G401 (cell line): ENCODE results near the gene RELCH. TPM values are rescaled to one million over a fixed set of nuclear protein-coding genes. Genes with fewer than 3 reads are reported as not detected.

Source experiments
- DNase-seq: peaks from one replicate; pipeline ENCODE4 v3.0.0-alpha.2; 2015; ENCODE audit warnings: low spot score
- in situ Hi-C: cut with HindIII; loops from 2 replicates; pipeline ENCODE4 v1.10.0; 2016; ENCODE audit warnings: low sequenced_read_pairs, mixed read lengths
- total RNA-seq: library from RNA; depleted of rRNA; stranded (reverse); fragments of >200 nt; shearing (Covaris generic); gene quantifications from 2 replicates; pipeline ENCODE4 v1.2.3, GENCODE V29; 2014

The RELCH gene
- total RNA-seq, 1 experiment from 2014 or later, result 29.0 TPM

DNA sequence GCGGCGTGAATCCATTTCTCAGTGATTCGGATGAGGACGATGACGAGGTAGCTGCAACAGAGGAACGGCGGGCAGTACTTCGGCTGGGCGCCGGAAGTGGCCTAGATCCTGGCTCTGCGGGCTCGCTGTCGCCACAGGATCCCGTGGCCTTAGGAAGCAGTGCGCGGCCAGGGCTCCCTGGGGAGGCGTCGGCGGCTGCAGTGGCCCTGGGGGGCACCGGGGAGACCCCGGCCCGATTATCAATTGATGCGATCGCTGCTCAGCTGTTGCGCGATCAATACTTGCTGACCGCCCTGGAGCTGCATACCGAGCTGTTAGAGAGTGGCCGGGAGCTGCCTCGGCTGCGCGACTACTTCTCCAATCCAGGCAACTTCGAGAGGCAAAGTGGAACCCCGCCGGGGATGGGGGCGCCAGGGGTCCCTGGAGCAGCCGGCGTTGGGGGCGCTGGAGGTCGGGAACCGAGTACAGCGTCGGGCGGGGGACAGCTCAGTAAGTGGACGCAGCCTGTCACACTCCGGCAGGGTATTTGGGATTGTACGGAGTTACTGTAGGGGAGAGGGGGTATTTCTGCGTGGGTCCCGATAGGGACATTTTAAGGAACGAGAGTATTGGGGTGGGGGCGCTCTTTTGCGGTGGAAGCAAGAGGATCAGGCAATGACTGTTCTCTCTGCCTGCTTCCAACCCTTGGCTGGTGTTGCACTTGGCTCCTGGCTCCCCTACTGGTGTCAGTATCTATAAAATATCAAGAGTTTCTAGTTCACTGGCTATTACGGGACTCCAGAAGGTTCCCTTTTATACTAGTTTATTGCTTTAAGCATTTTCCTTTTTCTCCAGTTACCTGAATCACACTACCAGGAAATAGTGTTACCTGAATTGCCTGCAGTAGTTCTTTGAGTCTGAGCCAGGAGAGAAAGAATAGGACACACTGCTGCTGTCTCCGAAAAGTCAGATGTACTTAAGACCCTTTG lies 772 bp downstream of the RELCH start:
- DNase-seq, result peak; percentile 39

DNA sequence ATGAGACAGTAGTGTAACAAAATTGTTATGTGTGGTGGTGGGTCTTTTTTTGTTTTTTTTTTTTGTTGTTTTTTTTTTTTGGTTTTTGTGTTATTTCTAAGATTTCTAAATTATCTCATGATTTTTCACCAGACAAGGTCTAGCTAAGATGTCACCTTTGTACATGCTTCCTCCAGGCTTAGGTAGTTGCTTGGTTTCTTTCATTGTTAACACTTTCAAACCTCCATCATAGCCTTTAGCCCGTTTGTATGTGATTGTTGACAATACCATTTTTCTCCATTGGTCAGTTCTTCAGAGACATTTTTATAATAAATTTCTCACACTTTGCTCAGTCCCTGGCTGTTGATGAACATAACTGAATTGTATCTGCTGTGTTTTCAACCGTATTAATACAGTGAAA lies 2.2 kb downstream of the RELCH start:
- in situ Hi-C loops, result no loop called here

More for the DNA sequence above, 772 bp downstream of the RELCH start:
- in situ Hi-C loops, result no loop called here

DNA sequence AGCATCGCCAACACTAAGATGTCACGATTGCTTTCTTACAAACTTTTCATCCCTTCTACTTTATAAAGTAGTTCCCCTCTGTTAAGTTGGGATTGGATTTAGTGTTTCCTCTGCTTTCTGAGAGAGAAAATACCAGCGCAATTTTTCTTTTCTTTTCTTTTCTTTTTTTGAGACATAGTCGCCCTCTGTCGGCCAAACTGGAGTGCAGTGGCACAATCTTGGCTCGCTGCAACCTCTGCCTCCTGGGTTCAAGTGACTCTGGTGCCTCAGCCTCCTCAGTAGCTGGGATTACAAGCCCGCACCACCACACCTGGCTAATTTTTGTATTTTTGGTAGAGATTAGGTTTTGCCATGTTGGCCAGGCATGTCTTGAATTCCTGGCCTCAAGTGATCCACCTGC lies 9.0 kb downstream of the RELCH start:
- no peak for DNase-seq
- in situ Hi-C loops, result no loop called here

More for the DNA sequence above, 2.2 kb downstream of the RELCH start:
- DNase-seq, result no peak

DNA sequence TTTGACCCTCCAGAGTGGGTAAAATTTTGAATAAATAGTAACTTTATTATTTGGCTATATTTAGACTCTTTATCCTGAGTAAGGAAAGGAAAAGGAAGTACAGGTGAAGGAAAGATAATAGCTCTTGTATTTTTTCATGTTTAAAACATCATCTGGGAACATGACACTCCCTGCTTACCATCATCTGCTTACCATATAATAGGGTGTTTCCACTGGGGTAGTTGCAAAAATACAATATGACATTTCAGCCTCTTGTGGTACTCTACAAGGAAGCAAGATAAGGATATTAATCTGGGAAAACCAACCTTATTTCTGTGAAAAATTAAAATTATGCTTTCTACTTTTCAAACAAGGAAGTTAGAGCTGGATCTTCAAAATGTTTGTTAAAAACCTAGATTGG lies 9.9 kb downstream of the RELCH start:
- no peak for DNase-seq
- in situ Hi-C loops, result no loop called here

DNA sequence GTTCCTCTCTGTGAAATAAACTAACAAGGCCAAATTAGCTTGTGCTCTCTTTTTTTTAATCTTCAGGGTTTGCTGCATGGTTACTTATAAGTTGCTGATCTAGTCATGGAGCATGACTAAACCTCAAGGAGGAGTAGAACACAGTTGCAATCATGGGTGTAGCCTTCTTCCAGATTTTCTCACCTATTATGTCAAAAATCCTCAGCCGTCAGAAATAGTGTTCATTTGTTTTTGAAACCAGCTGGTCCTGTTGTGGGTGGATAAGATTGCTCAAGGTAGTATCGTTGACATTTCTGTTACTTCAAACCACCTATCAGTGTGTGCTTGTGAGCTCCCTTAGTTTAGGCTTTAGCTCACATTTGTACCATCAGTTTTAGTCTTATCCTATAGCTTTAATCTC lies 11.2 kb downstream of the RELCH start:
- in situ Hi-C loops, result no loop called here
- peak; percentile 25 for DNase-seq

DNA sequence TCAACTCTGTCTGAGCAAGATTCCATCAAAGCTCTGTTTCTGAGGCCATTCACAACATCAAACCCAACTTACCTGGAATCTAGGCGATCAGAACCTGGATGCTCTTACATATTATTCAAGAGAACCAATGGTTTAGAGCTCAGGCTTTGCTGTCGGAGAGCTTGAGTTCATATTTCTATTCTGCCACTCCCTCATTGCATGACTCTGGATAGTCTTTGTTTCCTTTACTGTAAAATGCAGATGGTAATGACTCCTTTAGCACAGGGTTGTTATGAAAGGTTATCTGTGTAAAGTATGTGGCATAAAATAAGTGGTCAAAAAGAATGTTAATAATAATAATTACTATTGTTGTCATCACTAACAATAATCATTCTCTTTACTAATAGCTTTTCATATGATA lies 12.6 kb downstream of the RELCH start:
- DNase-seq, result no peak
- in situ Hi-C loops, result no loop called here

DNA sequence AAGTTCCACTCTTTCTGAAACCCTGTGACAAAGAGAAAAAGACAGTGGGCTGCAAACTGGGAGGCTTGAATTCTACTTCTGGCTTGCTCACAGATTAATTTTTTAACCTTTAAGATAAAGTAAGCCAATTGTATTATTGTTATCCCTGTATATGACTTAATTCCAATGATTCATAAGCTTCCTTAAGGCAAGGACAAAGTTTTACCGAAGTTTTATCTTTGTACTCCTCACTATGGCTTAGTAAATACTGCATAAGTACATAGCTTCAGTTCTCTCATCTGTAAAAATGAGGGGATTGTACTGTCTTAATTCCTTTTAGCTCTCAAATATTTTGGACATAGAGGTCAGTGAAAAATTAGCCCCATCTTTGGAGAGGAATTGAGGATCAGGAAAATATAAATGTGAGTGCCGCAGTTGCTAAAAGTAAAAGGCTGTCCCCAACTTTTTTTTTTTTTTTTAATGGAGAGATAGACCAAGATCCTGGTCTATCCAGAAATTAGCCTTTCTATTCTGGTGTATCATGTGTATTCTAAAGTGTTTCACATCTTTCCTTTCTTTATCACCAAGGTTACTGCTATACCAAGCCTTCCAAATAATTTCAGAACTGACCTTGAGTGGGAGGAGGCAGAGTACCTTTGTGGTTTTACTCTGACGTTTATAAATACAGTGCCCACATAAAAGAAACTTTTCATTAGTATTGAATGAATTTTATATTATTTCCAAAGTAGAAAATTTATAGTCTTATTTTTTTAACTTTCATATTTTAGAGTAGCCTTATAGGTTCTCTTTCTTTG lies 13.3 kb downstream of the RELCH start:
- no peak for DNase-seq
- in situ Hi-C loops, result no loop called here

DNA sequence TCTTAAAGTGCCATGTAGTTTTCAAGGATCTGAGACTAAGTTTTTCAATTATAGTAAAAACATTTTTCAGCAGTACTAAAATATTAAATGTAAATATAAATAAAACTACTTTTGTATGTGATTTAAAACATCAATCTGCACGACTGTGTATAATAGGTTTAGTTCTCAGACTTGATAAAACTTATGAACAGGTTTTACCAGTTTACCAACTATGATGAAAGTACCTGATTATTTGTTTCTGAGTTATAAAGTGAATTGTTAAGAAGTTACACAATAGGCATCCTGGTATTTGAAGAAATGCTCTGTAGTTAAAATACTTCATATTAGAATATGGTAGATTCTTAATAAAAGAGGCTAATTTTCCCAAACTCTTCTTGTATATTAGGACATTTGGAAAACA lies 14.8 kb downstream of the RELCH start:
- DNase-seq, result no peak
- in situ Hi-C loops, result no loop called here

DNA sequence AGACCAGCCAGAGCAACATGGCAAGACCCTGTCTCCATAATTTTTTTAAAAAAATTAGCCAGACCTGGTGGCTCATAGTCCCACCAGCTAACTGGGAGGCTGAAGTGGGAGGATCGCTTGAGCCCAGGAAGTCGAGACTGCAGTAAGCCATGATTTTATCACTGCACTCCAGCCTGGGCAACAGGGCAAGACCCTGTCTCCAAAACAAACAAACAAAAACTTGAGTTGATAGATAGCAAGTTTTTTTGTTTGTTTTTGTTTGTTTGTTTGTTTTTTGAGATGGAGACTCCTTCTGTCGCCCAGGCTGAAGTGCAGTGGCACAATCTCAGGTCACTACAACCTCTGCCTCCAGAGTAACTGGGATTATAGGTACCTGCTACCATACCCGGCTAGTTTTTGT lies 18.8 kb downstream of the RELCH start:
- in situ Hi-C loops, result no loop called here
- no peak for DNase-seq

DNA sequence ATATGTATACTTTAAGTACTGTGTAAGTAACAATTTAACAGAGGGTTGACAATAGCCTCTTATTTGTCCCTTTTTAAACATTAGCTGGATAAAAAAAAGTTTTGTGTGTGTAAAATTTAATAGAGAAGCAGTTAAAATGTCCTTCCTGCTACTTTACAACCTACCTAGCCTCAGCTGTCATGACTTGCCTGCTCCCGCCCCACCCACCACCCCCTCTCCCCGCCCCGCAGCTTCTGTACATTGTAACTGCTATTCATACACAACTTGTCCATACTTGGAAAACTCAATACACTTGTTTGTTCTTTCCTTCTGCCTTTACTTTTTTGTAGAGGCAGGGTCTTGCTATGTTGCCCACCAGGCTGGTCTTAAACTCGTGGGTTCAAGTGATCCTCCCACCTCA lies 19.5 kb downstream of the RELCH start:
- DNase-seq, result no peak
- in situ Hi-C loops, result no loop called here

DNA sequence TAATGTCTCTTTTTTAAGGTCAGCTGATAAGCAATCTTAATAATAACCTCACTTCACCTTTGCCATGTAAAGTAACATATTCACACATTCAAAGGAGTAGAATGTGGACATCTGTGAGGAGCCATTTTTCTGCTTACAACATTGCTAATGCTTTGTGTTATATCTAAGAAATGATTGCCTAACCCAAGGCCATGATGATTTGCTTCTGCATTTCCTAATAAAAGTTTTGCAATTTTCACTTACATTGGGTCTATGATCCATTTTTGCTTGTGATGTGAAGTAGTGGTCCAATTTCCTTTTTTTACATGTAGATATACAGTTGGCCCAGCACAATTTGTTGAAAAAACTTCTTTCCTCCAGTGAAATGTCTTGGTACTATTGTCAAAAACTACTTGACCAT lies 22.0 kb downstream of the RELCH start:
- in situ Hi-C loops, result no loop called here

DNA sequence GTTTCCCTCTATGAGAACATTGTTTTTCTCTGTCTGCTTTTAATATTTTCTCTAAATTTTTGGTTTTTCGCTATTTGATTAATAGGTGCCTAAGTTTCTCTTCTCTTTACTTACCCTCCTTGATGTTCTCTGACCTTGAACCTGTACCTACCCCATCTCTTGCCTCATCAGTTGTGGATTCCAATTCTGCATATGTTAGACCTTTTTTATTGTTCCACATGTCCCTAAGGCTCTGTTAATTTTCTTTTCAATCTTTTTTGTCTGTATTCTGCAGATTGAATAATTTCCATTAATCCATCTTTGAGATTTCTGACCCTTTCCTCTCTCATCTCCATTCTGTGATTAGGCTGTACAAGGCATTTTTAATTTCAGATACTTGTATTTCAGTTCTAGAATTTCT lies 23.1 kb downstream of the RELCH start:
- no peak for DNase-seq
- in situ Hi-C loops, result no loop called here

More for the DNA sequence above, 22.0 kb downstream of the RELCH start:
- no peak for DNase-seq

DNA sequence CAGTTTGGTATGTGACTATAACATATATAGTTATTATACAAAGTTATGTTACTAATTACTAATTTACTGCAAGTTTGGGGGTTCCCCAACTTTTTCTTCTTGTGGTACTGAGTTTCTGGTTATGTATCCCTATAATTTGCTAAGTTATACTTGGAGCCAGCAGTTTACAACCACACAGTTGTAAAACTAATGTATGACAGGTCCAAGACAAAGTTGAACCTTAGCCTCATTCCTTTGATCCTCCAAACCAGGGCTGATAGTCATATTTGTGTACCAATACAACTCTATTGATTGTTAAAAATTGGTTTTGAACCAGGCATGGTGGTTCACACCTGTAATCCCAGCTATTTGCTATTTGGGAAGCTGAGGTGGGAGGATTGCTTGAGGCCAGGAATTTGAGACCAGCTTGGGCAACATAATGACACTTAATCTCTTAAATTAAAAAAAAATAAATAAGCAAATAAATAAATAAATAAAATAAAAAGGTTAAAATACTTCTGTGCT lies 24.3 kb downstream of the RELCH start:
- DNase-seq, result no peak
- in situ Hi-C loops, result no loop called here

DNA sequence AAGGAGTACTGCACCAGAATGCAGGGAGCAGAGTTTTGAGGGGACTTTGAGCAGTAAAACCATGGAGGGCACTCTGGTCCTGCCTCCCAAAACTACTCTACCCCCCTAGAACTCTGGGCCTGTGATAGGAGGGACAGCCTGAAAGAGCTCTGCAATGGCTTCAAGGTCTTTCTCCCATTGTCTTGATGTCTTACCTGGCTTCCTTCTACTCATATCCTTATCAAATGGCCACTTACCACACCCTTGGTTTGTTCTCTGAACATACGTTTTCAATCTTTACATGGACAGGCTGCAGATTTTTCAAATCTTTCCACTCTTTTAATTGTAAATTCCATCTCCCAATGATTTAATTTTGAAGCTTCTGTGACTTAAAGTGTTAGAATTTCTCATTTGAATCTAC lies 27.7 kb downstream of the RELCH start:
- no peak for DNase-seq
- in situ Hi-C loops, result no loop called here

DNA sequence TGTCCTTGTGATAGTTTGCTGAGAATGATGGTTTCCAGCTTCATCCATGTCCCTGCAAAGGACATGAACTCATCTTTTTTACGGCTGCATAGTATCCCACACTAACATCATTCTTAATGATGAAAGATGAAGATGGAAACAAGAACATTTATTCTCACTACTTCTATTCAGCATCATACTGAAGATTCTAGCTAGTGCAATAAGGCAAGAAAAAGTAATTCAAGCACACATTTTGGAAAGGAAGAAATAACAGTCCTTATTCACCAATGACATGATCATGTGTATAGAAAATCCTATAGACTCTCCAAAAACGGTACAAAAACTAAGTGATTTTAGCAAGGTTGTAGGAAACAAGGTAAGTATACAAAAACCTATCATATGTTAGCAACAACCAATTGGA lies 37.2 kb downstream of the RELCH start:
- in situ Hi-C loops, result no loop called here
- DNase-seq, result no peak

DNA sequence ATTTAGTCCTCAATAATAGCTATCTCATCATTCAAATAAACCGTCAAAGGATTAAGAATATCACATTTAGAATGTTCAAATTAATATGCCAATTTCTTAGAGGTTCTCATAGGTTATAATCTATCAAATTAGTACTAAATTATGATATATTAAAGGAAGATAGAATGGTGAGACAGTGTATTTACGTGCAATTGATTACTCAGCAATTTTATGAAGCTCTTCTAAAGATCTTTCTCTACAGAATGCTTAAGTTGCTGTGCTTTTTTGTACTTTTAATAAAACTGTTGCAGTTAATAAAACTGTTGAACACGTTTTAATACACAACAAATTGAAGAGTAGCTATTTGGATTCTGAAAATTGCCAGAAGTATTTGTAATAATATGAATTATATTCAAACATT lies 39.0 kb downstream of the RELCH start:
- in situ Hi-C loops, result no loop called here
- no peak for DNase-seq

DNA sequence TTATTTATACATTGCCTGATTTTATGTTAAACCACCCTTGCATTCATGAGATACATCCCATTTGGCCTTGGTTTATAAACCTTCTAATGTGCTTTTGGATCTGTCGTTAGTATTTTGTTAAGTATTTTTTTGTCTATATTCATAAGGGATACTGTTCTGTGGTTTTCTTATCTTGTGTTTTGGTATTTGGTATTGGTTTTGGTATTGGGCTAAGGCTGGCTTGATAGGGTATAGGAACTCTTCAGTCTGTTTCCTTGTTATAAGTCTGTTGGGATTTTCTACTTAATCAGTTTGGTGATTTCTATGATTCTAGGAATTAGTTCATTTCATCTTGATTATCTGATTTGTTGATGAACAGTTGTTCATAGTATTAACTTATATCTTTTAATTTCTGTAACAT lies 49.2 kb downstream of the RELCH start:
- no peak for DNase-seq
- in situ Hi-C loops, result no loop called here

DNA sequence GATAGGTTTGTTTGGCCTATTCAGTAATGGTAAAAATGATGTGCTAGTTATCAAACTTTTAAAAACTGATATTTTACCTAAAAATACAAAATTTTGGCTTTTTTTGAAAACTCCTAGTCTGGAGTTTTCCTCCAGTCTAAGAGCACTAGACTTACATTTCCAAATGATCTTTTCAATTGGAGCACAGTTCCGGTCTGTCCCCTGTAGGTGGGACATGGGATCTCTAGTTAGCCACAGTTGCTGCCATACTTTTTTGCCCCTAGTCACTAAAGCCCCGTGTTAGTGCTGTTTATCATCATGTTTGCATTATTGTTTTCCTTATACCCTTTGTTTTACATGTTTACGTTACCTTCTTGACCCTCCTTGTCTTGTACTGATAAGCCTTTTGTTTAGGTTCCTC lies 52.4 kb downstream of the RELCH start:
- in situ Hi-C loops, result no loop called here
- no peak for DNase-seq

DNA sequence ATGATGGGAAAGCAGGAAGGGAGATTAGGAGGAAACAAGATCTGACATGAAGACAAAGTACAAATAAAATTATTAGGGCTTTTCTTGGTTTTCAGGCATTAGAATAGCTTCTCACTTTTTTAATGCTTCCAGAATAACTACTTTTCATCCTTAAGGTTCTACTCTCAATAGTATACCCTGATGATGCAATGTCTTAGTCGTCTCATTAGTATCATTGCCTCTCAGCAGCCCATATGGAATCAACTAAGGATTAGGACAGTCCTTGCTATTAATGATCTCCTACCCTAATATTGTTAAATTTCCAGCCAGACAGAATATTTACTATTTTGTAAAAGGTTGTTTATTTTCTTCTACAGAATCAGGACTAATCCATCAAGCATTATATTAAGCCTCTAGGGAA lies 55.9 kb downstream of the RELCH start:
- DNase-seq, result no peak
- in situ Hi-C loops, result no loop called here

DNA sequence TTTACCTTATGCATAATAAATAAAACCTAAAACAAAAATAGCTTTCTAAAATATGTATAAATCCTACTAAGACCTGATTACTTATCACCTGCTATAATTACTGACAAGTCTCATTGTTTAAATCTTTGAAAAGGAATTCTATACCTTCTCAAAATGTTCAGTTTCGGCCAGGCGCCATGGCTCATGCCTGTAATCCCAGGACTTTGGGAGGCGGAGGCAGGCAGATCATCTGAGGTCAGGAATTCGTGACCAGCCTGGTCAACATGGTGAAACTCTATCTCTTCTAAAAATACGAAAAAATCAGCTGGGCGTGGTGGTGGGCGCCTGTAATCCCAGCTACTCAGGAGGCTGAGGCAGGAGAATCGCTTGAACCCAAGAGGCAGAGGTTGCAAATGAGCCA lies 58.1 kb downstream of the RELCH start:
- no peak for DNase-seq
- in situ Hi-C loops, result no loop called here
